ENCODE measurements around the gene KIF1A. TPM values are rescaled to one million over a fixed set of nuclear protein-coding genes. Genes with fewer than 3 reads are reported as not detected.

The KIF1A gene
- total RNA-seq, 1 donor from 2014 or later: 10.2 TPM

DNA sequence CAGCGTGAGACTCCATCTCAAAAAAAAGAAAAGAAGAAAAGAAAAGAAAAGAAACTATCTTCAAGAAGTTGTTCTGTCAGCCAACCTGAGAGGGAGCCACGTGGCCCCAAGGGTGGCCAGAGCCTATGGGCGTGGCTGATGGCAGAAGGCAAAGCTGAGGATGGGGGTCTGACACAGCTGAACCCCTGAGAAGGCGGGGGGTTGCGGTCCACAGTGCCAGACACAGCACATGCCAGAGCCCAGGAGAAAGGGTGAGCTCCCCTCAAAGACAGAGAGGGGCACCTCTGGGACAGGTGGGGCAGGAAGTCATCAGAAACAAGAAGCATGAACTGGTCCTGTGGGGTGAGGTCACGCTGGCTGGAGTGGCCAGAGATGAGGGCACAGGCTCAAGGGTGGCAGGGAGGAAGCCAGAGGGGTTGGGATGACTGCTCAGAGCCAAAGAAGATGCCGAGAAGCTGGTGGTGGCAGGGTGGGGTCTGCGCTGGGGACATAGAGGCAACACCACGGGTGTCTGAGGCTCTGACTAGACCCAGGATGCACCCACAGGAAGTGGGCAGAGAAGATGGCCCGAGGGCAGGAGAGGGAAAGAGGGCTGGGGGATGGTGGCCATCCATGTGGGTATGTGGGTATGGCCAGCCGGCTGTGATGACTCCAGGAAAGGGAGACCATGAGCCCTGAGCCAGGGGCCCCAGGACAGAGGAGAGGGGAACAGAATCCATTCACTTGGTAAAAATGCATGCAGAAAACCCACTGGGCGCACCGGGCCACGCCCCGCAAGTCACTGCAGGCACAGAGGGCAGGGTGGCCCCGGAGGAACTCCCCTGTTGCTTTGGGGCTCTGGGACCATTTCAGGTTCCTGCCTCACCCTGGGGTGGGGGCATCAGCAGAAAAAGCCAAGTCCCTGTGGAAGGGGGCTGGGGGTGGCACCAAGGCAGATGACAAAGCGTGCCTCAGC is 8.4 kb downstream of the KIF1A start:
- intact Hi-C loops (cut with DNase I): no loop called here
- DNase-seq (ENCODE audit: low spot score): peak; percentile 74

DNA sequence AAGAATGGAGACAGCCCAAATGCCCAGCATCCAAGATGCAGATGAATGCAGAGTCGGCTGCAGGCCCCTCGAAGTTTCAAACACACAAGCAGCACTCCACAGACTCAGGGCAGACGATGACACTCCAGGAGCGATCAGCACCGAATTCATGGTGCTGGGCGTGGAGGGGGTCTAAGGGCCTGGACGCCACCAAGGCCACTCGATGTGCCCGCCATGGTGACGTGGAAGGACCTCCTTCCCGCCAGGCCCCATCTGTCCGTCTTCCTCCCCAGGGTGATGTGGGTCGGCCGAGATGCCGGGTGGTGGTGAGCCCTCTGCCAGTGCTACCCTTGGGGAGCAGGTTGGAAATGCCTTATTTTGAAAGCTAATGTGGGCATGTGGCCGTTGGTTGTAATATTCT is 9.4 kb downstream of the KIF1A start:
- intact Hi-C loops (cut with DNase I): no loop called here
- DNase-seq (ENCODE audit: low spot score): no peak

- no peak for DNase-seq (ENCODE audit: low spot score)
- intact Hi-C loops (cut with DNase I): no loop called here
Measured at GRCh38 chr2:240810199-240810598, 9.8 kb downstream of the KIF1A start.

DNA sequence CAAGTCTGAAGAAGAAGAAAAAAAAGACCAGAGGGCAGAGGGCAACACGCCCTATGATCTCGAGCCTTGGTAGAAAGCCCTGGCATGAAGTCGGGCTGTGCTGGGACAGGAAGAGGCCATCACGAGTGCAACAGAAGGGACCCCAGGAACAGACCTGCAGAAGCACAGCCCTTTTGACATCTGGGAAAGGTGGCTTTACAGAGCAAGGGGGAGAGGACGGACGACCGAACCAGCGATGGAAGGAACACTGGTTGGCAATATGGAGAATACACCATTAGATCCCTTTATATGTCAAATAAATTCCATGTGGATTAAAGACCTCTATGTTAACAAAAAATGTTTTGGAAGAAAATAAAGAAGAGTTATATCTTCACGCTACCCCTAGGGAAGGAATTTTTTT is 10.7 kb downstream of the KIF1A start:
- intact Hi-C loops (cut with DNase I): no loop called here
- DNase-seq (ENCODE audit: low spot score): no peak

GRCh38 chr2:240806459-240806858 is 13.6 kb downstream of the KIF1A start:
- intact Hi-C loops (cut with DNase I): no loop called here
- no peak for DNase-seq (ENCODE audit: low spot score)

DNA sequence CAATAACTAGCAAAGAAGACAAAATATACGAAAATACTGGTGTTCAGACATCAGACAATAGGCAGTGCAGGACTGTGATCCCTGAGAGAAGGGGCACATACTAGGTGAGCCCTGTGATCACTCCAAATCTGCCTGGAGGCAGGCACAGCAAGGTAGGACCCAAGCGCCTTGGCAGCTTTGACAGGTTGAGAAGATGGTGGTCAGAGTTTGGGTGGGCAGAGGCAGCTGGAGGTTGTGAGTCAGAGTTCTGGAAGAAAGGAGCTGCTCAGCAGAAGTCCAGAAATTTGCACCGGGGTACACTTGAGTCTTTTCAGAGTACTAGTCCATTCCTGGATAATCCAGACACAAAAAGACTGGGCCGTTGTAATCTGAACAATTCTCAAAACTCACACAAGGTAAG is 14.0 kb downstream of the KIF1A start:
- intact Hi-C loops (cut with DNase I): no loop called here
- no peak for DNase-seq (ENCODE audit: low spot score)

DNA sequence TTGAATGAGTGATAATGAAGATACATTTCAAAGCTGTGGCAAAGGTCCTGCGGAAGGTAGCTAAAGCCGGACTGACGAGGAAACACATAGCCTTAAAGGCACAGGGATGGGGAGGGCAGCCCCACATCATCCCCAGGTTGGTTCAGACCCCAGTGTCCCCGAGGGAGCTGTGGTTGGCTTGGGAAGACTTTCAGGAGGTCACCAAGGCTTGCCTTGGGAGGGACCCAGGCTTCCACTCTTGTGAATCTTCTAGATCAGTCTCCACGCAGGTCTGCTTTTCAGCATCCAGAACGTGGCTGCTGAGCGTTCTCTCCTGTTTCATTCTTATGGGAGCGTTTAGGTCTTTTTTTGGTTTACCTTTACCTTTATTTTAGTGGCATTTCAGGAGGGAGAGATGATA is 16.8 kb downstream of the KIF1A start:
- DNase-seq (ENCODE audit: low spot score): no peak
- intact Hi-C loops (cut with DNase I): no loop called here

GRCh38 chr2:240799033-240799820 is 20.8 kb downstream of the KIF1A start:
- DNase-seq (ENCODE audit: low spot score): peak; percentile 63
- intact Hi-C loops (cut with DNase I): no loop called here

- DNase-seq (ENCODE audit: low spot score): peak; percentile 15
- intact Hi-C loops (cut with DNase I): no loop called here
Measured at GRCh38 chr2:240798327-240798905, 21.6 kb downstream of the KIF1A start.

DNA sequence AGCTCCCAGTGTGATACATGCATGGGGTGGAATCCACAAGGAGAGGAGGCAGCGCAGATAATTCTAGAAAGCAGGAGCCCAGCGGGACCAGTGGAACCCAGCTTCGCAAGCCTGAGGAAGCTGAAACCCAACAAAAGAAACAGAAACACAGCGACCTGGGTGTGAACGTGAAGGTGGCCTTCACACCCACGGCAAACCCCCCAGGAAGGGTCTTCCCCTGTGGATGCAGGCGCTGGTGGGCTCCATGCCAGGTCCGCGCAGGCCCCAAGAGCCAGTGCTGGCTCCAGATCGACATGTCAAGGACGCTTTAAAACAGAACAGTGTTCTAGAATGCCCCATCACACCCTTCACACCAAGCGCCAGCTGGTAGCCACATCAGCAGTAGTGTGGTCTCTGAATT is 22.1 kb downstream of the KIF1A start:
- peak; percentile 66 for DNase-seq (ENCODE audit: low spot score)
- intact Hi-C loops (cut with DNase I): no loop called here

DNA sequence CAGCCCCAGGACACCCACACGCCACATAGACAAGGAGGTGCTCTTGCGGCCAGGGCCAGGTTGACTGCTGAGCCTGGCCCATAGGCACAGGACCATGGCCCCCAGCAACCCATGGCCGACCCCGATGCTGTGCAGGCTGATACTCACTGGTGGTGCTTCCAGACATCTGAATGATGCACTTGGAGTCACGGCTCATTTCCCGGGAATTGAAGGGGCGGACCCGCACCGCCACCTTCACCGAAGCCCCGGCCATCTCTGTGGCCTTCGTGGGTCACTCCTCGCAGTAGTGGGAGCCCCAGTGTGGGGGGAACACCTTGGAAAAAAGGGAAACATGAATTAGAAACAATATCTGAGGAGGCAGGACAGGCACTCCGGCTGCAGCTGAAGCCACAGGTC is 22.5 kb downstream of the KIF1A start:
- intact Hi-C loops (cut with DNase I): no loop called here
- DNase-seq (ENCODE audit: low spot score): peak; percentile 50

DNA sequence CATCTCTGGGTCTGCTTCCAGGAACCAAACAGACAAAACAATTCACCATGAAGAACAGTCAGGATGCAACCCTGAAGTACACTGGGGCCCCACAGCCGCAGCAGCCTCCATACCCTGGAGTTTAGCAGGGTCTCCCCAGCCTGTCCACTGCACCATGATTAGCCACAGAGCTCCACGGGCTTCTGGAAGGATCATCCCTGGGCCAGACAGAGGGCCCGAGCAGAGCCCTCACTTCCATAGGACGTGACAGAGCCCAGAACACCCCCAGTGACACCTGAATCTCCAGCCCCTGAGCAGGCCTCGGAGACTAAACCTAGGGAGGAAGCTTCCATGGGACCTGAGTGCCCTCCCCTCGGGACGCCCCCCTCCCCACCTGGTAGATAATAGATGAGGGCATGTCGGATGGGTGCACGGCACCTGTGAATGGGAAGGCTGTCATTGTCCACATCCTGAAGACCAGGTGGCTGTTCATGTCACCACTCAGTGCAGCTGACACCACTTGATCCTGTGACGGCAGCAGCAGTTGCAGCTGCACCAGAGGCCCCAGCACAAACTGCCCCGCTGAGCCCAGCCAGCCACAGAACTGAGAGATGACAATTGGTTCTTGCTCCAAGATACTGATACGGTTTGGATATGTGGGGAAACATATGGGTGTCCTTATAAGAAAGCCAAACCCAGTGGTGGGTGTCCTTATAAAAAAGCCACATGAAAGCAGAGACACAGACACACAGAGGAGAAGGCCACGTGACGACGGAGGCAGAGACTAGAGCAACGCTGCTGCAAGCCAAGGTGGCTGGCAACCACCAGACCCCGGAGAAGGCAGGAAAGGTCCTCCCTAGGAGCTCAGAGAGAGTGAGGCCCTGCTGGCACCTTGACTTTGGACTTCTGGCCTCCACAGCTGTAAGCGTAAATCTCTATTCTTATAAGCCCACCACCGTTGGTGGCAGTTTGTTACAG is 23.2 kb downstream of the KIF1A start:
- intact Hi-C loops (cut with DNase I): no loop called here
- peak; percentile 24 for DNase-seq (ENCODE audit: low spot score)

DNA sequence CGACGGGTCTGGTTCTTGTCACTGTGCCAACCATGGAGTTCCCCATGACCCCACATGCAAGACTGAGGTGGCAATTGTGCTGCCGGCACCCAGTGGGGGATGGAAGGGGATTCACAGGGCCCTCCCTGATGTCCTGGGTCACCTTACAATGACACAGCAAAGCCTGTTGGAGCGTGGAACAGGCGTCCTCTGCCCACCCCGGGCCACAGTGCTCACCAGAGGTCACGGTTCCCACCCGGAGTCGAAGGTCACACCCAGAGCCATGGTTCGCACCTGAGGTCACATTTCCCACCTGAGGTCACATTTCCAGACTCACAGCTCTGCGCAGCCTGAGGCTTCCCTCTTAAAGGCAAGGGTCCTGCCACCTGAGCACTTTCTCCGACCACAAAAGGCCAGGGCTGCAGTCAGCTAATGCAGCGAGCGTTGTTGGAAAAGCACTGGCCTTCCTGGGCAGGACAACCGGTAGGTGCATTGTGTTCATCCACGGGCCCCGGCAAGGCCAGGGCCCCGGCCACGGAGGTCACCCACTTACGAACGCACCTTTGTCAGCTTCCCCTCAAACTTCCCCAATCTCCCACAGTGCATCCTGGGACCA is 24.0 kb downstream of the KIF1A start:
- intact Hi-C loops (cut with DNase I): no loop called here
- DNase-seq (ENCODE audit: low spot score): no peak

DNA sequence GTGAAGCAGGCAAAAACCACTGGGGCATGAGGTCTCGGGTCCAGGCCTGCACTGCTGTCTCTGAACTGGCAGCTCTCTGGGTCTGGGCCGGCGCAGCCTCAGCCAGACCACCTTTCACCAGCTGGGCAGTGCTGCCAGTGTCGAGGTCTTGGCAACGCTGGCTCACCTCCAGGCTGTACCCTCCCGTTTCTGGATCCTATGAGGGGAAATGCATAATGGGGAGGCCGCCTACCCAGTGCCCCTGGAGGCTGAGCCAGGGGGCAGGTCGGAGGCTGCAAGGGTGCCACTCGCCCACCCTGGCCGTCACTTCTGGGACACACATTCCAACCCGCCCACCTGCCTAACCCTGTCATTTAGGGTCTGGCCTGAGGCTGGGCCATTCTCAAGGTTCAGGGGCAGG is 24.6 kb downstream of the KIF1A start:
- DNase-seq (ENCODE audit: low spot score): no peak
- intact Hi-C loops (cut with DNase I): no loop called here

DNA sequence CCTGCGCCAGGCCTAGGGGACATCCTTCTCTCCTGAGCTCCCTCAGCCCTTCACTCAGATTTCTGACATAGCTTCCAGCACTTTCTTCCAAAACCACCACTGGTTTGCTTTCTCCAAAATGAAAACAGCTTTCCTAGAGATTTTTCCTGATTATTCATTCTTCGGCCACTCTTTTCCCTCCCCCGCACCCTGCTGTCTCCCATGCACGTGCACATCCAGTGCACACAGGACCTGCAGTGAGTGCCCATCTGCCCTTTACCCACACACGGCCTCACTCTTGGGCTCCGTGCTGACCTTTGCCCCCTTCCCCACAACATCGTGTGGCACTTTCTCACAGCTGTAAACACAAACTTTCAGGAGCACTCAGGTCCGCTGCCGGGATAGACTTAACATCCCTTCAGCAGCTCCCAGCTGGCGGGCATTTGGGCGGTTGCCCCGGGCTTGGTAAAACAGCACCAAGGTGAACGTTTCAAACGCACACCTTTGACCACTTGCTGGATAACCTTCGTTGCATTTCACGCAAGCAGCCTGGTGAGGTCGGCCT is 25.8 kb downstream of the KIF1A start:
- no peak for DNase-seq (ENCODE audit: low spot score)

GRCh38 chr2:240793313-240794177 is 26.5 kb downstream of the KIF1A start:
- no peak for DNase-seq (ENCODE audit: low spot score)
- intact Hi-C loops (cut with DNase I): no loop called here

More for the DNA sequence above, 25.8 kb downstream of the KIF1A start:
- intact Hi-C loops (cut with DNase I): no loop called here

- DNase-seq (ENCODE audit: low spot score): no peak
- intact Hi-C loops (cut with DNase I): no loop called here
Measured at GRCh38 chr2:240792629-240793312, 27.2 kb downstream of the KIF1A start.

Measured in cardiac septum (tissue), 1 donor.